RWPE2 (cell line): ENCODE measurements around the gene IAPP.

Experiments used
- ATAC-seq: fragments of 200-7000 bp; cut with Tn5 transposase; 3 replicates; pipeline ENCODE4 v1.9.1; 2021; ENCODE audit warnings: low read depth
- DNase-seq: peaks from one replicate; pipeline ENCODE4 v3.0.0-alpha.2; 2020; ENCODE audit warnings: low spot score
- H3K27ac ChIP-seq: fragments of 450-650 bp; 2 replicates; pipeline ENCODE4 v1.5.1; 2017; ENCODE audit warnings: mild to moderate bottlenecking; ENCODE audit not compliant: poor library complexity, severe bottlenecking
- H3K27me3 ChIP-seq: fragments of 250-450 bp; sonication (Bioruptor Pico); 2 replicates; pipeline ENCODE4 v1.5.1; 2021; ENCODE audit warnings: mild to moderate bottlenecking, moderate library complexity; ENCODE audit not compliant: insufficient read depth, poor library complexity, severe bottlenecking
- H3K36me3 ChIP-seq: fragments of 250-450 bp; sonication (Bioruptor Pico); 2 replicates; pipeline ENCODE4 v1.5.1; 2020; ENCODE audit warnings: low read depth, mild to moderate bottlenecking, moderate library complexity
- H3K4me1 ChIP-seq: fragments of 250-450 bp; sonication (Bioruptor Pico); 2 replicates; pipeline ENCODE4 v1.5.1; 2021; ENCODE audit warnings: mild to moderate bottlenecking, moderate library complexity; ENCODE audit not compliant: insufficient read depth, poor library complexity, severe bottlenecking
- H3K4me3 ChIP-seq: fragments of 250-450 bp; sonication (Bioruptor Pico); 2 replicates; pipeline ENCODE4 v1.5.1; 2021; ENCODE audit warnings: mild to moderate bottlenecking, moderate library complexity; ENCODE audit not compliant: severe bottlenecking
- H3K9me3 ChIP-seq: fragments of 250-450 bp; sonication (Bioruptor Pico); 2 replicates; pipeline ENCODE4 v1.5.1; 2021; ENCODE audit warnings: mild to moderate bottlenecking, moderate library complexity; ENCODE audit not compliant: severe bottlenecking
- CTCF ChIP-seq: fragments of 450-650 bp; IDR thresholded peaks from one replicate; pipeline ENCODE4 v1.5.1; 2017; ENCODE audit warnings: mild to moderate bottlenecking, moderate library complexity; ENCODE audit not compliant: poor library complexity, severe bottlenecking

IAPP gene

DNA sequence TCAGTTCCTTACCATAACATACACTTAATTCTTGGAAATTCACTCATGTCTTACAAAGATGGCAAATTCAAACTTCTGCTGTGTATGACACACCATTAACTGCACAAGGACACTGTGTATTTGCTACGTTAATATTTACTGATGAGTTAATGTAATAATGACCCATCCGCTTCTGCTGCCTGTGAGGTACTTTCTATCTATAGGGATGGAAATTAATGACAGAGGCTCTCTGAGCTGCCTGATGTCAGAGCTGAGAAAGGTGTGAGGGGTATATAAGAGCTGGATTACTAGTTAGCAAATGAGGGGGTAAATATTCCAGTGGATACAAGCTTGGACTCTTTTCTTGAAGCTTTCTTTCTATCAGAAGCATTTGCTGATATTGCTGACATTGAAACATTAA lies at the start of gene IAPP:
IAPP (plus strand) TSS at position 301 of the 400 bp plus-strand sequence. CDS start 450 bp downstream, outside the sequence.
- H3K27me3 ChIP-seq: no peaks in the 10 kb centered on the region
- TF ChIP-seq CTCF: no peak
- ATAC-seq: no peak

GRCh38 chr12:21323736-21324135 lies 49.0 kb upstream of the IAPP start:
- ATAC-seq: no peak
- no peaks in the 10 kb centered on the region for H3K4me1 ChIP-seq
- H3K36me3 ChIP-seq: no peaks in the 10 kb centered on the region
- H3K27me3 ChIP-seq: no peaks in the 10 kb centered on the region
- no peak for TF ChIP-seq CTCF
- no peak for DNase-seq
- H3K4me3 ChIP-seq: no peak overlapping the region
- H3K9me3 ChIP-seq: no peaks in the 10 kb centered on the region
- no peak overlapping the region for H3K27ac ChIP-seq

More for the DNA sequence above, at the start of gene IAPP:
- no peak within 1 kb of the TSS for H3K27ac ChIP-seq
- no peak for DNase-seq
- H3K9me3 ChIP-seq: no peaks in the 10 kb centered on the region
- H3K4me1 ChIP-seq: no peaks in the 10 kb centered on the region
- H3K4me3 ChIP-seq: no peak within 1 kb of the TSS
- no peaks in the 10 kb centered on the region for H3K36me3 ChIP-seq

GRCh38 chr12:21324551-21324950 lies 48.2 kb upstream of the IAPP start:
- H3K27me3 ChIP-seq: no peaks in the 10 kb centered on the region
- H3K4me1 ChIP-seq: no peaks in the 10 kb centered on the region
- no peaks in the 10 kb centered on the region for H3K9me3 ChIP-seq
- no peak for TF ChIP-seq CTCF
- H3K4me3 ChIP-seq: no peak overlapping the region
- H3K27ac ChIP-seq: no peak overlapping the region
- DNase-seq (no peak), ATAC-seq (no peak)
- H3K36me3 ChIP-seq: no peaks in the 10 kb centered on the region

- DNase-seq (no peak), ATAC-seq (no peak)
- Histone ChIP-seq H3K9me3 (no peaks in the 10 kb centered on the region), H3K4me1 (no peaks in the 10 kb centered on the region), H3K4me3 (no peak overlapping the region), H3K27ac (no peak overlapping the region), H3K27me3 (no peaks in the 10 kb centered on the region), H3K36me3 (no peaks in the 10 kb centered on the region)
- TF ChIP-seq CTCF: no peak
Measured at GRCh38 chr12:21328578-21328977, 44.1 kb upstream of the IAPP start.

GRCh38 chr12:21330682-21331253 lies 41.9 kb upstream of the IAPP start:
- Histone ChIP-seq H3K27me3 (no peaks in the 10 kb centered on the region), H3K4me3 (no peak overlapping the region), H3K4me1 (no peaks in the 10 kb centered on the region), H3K9me3 (no peaks in the 10 kb centered on the region), H3K27ac (no peak overlapping the region), H3K36me3 (no peaks in the 10 kb centered on the region)
- TF ChIP-seq CTCF: no peak
- DNase-seq: no peak
- no peak for ATAC-seq
